ENCODE results near the gene TMCC1. TPM values are rescaled to one million over a fixed set of nuclear protein-coding genes. Genes with fewer than 3 reads are reported as not detected.
A peak's percentile ranks its signal among the peaks of the same experiment; 100 is the strongest.
"Not testable (repeated sequence)": the region's sequence is repeated elsewhere in the genome, so short reads cannot be mapped to it uniquely, and the experiment has no call there.

TMCC1 gene
- total RNA-seq, 1 experiment from 2014 or later: 7.9 TPM

DNA sequence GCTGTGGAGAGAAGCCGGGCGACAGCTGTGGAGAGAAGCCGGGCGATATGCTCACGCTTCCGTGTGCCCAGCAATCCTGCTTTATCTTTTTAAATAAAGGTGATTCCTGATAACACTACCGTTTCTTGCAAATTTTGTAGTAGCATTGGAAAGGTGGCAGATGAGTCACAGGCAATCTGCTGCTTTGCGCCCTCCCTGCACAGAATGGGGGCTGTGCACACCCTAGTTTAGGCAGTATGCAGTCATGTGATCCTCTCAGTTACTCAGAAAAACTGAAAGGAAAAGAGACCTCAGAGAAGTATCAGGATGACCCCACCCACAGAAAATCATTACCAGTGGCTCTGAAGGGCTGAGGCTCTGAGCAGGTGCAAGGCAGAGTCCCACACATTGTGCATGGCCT, 24.9 kb upstream of the TMCC1 start:
- Histone ChIP-seq H3K27ac (no peak overlapping the region), H3K4me1 (replicated peaks) (no peaks in the 10 kb centered on the region), H3K4me3 (no peak overlapping the region), H3K27me3 (replicated peaks) (no peaks in the 10 kb centered on the region; the same call in 1 of the 2 replicates), H3K36me3 (no peaks in the 10 kb centered on the region), H3K9me3 (replicated peaks) (peaks cover 11% of the 10 kb centered on the region)
- no peak for DNase-seq (ENCODE audit: low read depth in 1 of 2, low spot score in 2 of 2)

DNA sequence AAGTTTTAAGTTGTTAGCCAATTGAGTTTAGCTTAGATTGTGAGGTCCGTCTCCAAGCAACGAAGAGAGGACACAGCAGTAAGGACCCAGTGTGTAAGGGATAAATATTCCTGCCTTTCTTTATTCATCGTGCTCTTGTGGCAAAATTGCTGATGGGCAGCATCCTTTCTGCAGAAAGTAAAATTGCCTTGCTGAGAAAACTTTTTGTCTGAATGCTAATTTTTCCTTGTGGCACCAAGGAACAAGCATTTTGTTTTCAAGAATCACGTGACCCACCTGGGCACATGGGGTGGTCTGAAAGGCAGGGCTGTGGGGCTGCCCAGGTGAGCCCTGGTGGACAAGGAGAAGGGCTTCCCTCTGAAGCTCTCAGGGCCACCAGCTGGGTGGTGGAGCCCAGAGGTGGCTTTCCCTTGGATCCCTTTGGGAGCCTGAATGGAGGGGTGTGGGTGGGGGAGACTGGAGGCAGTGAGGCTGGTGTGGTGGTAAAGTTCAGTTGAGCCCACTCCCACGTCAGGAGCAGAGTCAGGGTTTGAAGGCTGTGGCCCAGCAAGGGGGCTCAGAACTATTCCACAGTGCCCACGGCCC, 24.0 kb upstream of the TMCC1 start:
- Histone ChIP-seq H3K27ac (no peak overlapping the region), H3K9me3 (replicated peaks) (peaks cover 11% of the 10 kb centered on the region), H3K36me3 (no peaks in the 10 kb centered on the region), H3K27me3 (replicated peaks) (no peaks in the 10 kb centered on the region; the same call in 1 of the 2 replicates), H3K4me3 (no peak overlapping the region), H3K4me1 (replicated peaks) (no peaks in the 10 kb centered on the region)
- DNase-seq (ENCODE audit: low read depth in 1 of 2, low spot score in 2 of 2): no peak

DNA sequence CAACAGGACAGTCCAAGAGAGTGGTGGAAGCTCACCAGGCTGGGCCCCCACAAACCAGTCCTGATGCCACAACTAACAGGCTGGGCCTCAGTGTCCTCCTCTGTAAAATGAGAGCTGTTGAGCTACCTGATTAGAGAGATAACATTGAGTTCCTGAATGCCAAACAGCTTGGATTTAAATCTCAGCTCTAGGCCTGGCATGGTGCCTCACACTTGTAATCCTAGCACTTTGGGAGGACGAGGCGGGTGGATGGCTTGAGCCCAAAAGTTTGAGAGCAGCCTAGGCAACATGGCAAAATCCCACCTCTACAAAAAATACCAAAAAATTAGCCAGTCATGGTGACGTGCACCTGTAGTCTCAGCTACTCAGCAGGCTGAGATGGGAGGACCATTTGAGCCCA, 20.1 kb upstream of the TMCC1 start:
- H3K27me3 ChIP-seq (replicated peaks): no peaks in the 10 kb centered on the region
- no peak for DNase-seq (ENCODE audit: low read depth in 1 of 2, low spot score in 2 of 2)
- H3K4me1 ChIP-seq (replicated peaks): no peaks in the 10 kb centered on the region
- peaks cover 10% of the 10 kb centered on the region for H3K9me3 ChIP-seq (replicated peaks)
- no peak overlapping the region for H3K27ac ChIP-seq
- no peak overlapping the region for H3K4me3 ChIP-seq
- H3K36me3 ChIP-seq: no peaks in the 10 kb centered on the region

- peaks cover 7% of the 10 kb centered on the region; the same call in 1 of the 2 replicates for H3K9me3 ChIP-seq (replicated peaks)
- no peak overlapping the region for H3K27ac ChIP-seq
- H3K36me3 ChIP-seq: no peaks in the 10 kb centered on the region
- H3K4me1 ChIP-seq (replicated peaks): no peaks in the 10 kb centered on the region
- H3K27me3 ChIP-seq (replicated peaks): no peaks in the 10 kb centered on the region
- DNase-seq (ENCODE audit: low read depth in 1 of 2, low spot score in 2 of 2): no peak
- no peak overlapping the region for H3K4me3 ChIP-seq
Observed at GRCh38 chr3:129911261-129911861, 17.9 kb upstream of the TMCC1 start.

- not testable (repeated sequence) for H3K4me1 ChIP-seq (replicated peaks); H3K27me3 ChIP-seq (replicated peaks); H3K4me3 ChIP-seq; DNase-seq (ENCODE audit: low read depth in 1 of 2, low spot score in 2 of 2); H3K9me3 ChIP-seq (replicated peaks); H3K27ac ChIP-seq; H3K36me3 ChIP-seq
Observed at GRCh38 chr3:129909235-129909634, 15.7 kb upstream of the TMCC1 start.

GRCh38 chr3:129908417-129908816, 14.9 kb upstream of the TMCC1 start:
- Histone ChIP-seq H3K27me3 (replicated peaks) (no peaks in the 10 kb centered on the region), H3K9me3 (replicated peaks) (peaks cover 7% of the 10 kb centered on the region; the same call in 1 of the 2 replicates)
- DNase-seq (ENCODE audit: low read depth in 1 of 2, low spot score in 2 of 2): no peak

GRCh38 chr3:129901272-129901671, 7.8 kb upstream of the TMCC1 start:
- DNase-seq (ENCODE audit: low read depth in 1 of 2, low spot score in 2 of 2); H3K9me3 ChIP-seq (replicated peaks); H3K27me3 ChIP-seq (replicated peaks); H3K4me1 ChIP-seq (replicated peaks); H3K4me3 ChIP-seq; H3K27ac ChIP-seq; H3K36me3 ChIP-seq: not testable (repeated sequence)

More at GRCh38 chr3:129908417-129908816, 14.9 kb upstream of the TMCC1 start:
- Histone ChIP-seq H3K27ac (no peak overlapping the region), H3K36me3 (no peaks in the 10 kb centered on the region), H3K4me3 (no peak overlapping the region), H3K4me1 (replicated peaks) (no peaks in the 10 kb centered on the region)

- H3K36me3 ChIP-seq: peaks cover 6% of the 10 kb centered on the region
- DNase-seq (ENCODE audit: low read depth in 1 of 2, low spot score in 2 of 2): no peak
- no peaks in the 10 kb centered on the region for H3K27me3 ChIP-seq (replicated peaks)
- H3K27ac ChIP-seq: no peak overlapping the region
- no peak overlapping the region for H3K4me3 ChIP-seq
- H3K9me3 ChIP-seq (replicated peaks): no peaks in the 10 kb centered on the region; the same call in 1 of the 2 replicates
- H3K4me1 ChIP-seq (replicated peaks): peaks cover 13% of the 10 kb centered on the region
Observed at GRCh38 chr3:129897026-129897425, 3.5 kb upstream of the TMCC1 start.

DNA sequence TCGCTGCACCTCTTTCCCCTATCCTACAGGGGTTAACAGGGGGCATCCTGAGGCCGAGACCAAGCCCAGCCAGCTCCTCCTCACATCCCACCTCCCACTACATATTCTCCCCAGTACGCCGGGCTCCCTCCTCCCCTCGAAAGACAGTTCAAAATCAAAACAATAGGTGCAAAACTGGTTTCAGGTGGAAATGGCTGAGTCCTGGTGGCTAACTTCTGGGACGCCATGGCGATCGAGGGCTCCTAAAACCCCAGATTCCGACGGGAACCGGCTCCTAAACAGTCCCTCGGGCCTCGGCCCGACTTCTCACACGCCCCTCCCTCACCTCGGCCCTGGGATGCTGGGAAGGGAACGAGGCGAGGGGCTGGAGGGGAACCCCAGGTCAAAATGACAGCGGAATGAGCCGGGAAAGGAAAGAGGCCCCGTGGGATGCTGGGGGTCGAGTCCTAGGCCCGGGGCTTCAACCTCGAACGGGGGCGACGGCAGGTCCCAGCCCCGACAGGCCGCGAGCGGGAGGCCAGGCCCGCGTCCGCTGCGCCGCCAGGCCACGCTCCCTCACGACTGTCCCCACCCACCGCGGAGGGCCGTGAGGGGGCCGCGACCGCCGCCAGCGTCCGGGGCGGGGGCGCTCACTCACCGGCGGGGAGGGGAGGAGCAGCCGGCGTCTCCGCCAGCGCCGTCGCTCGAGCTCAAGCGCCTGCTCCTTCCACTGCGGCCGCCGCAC, 492 bp downstream of the TMCC1 start:
- DNase-seq (ENCODE audit: low read depth in 1 of 2, low spot score in 2 of 2): peak; percentile 59 to 66

DNA sequence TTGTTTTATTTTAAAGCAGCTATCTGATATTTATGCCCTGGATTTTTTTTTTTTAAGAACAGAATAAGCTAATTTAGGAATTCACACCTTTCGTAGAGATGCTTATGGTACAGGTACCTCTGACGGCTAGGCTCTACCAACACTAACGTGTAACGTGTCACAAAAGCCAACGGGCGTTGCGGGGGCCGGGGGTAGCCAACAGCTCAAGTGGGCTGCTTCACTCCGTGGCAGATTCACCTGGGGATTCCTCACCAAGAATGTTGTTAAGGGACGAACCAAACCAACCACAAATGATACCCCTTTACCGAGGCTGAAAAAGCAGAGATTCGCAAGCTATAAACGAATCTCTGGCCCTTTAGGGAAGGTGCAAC, 1.0 kb downstream of the TMCC1 start:
- H3K4me3 ChIP-seq: peak overlapping the region; percentile 94
- peak overlapping the region; percentile 78 for H3K27ac ChIP-seq
- no peak for DNase-seq (ENCODE audit: low read depth in 1 of 2, low spot score in 2 of 2)

More for the DNA sequence above, 492 bp downstream of the TMCC1 start:
- H3K27ac ChIP-seq: peak overlapping the region; percentile 78
- peak overlapping the region; percentile 94 for H3K4me3 ChIP-seq
- no peaks in the 10 kb centered on the region; the same call in 1 of the 2 replicates for H3K9me3 ChIP-seq (replicated peaks)
- peaks cover 6% of the 10 kb centered on the region for H3K36me3 ChIP-seq
- H3K27me3 ChIP-seq (replicated peaks): no peaks in the 10 kb centered on the region
- peaks cover 38% of the 10 kb centered on the region for H3K4me1 ChIP-seq (replicated peaks)

GRCh38 chr3:129890891-129891290, 2.6 kb downstream of the TMCC1 start:
- no peaks in the 10 kb centered on the region for H3K27me3 ChIP-seq (replicated peaks)
- DNase-seq (ENCODE audit: low read depth in 1 of 2, low spot score in 2 of 2): no peak
- H3K9me3 ChIP-seq (replicated peaks): no peaks in the 10 kb centered on the region; the same call in 1 of the 2 replicates
- H3K4me3 ChIP-seq: no peak overlapping the region
- no peak overlapping the region for H3K27ac ChIP-seq
- peaks cover 6% of the 10 kb centered on the region for H3K36me3 ChIP-seq
- peaks cover 42% of the 10 kb centered on the region for H3K4me1 ChIP-seq (replicated peaks)

More for the DNA sequence above, 1.0 kb downstream of the TMCC1 start:
- Histone ChIP-seq H3K9me3 (replicated peaks) (no peaks in the 10 kb centered on the region; the same call in 1 of the 2 replicates), H3K4me1 (replicated peaks) (peaks cover 42% of the 10 kb centered on the region), H3K36me3 (peaks cover 6% of the 10 kb centered on the region), H3K27me3 (replicated peaks) (no peaks in the 10 kb centered on the region)

DNA sequence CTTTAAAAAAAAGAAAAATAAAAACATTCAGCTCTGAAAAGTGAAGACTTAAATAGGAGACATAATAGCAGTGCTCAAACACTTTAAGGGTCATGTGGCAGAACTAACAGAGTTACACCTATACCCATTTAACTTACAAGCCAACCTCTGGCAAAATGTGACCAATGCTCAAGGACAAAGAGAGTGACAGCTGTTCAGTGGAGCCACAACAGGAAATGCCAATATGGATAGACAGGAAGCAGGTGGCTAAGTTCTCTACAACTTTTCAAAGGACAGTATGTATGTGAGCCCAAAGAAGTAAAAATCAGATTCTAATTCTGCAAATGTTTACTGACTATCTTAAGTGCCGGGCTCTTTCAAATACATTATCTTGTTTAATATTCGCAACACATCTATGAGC, 3.4 kb downstream of the TMCC1 start:
- H3K36me3 ChIP-seq: peaks cover 6% of the 10 kb centered on the region
- H3K27ac ChIP-seq: no peak overlapping the region
- no peak overlapping the region for H3K4me3 ChIP-seq
- peaks cover 42% of the 10 kb centered on the region for H3K4me1 ChIP-seq (replicated peaks)
- DNase-seq (ENCODE audit: low read depth in 1 of 2, low spot score in 2 of 2): no peak
- H3K9me3 ChIP-seq (replicated peaks): no peaks in the 10 kb centered on the region; the same call in 1 of the 2 replicates
- H3K27me3 ChIP-seq (replicated peaks): no peaks in the 10 kb centered on the region

GRCh38 chr3:129888771-129889170, 4.7 kb downstream of the TMCC1 start:
- no peaks in the 10 kb centered on the region for H3K27me3 ChIP-seq (replicated peaks)
- peak; percentile 77 to 90 for DNase-seq (ENCODE audit: low read depth in 1 of 2, low spot score in 2 of 2)
- H3K27ac ChIP-seq: no peak overlapping the region

GRCh38 chr3:129881261-129881660, 12.2 kb downstream of the TMCC1 start:
- Histone ChIP-seq H3K4me3 (no peak overlapping the region), H3K27me3 (replicated peaks) (no peaks in the 10 kb centered on the region)

More at GRCh38 chr3:129888771-129889170, 4.7 kb downstream of the TMCC1 start:
- no peaks in the 10 kb centered on the region; the same call in 1 of the 2 replicates for H3K9me3 ChIP-seq (replicated peaks)
- H3K36me3 ChIP-seq: peaks cover 6% of the 10 kb centered on the region
- peaks cover 40% of the 10 kb centered on the region for H3K4me1 ChIP-seq (replicated peaks)
- no peak overlapping the region for H3K4me3 ChIP-seq

More at GRCh38 chr3:129881261-129881660, 12.2 kb downstream of the TMCC1 start:
- Histone ChIP-seq H3K4me1 (replicated peaks) (no peaks in the 10 kb centered on the region), H3K27ac (no peak overlapping the region), H3K9me3 (replicated peaks) (no peaks in the 10 kb centered on the region), H3K36me3 (peaks cover 22% of the 10 kb centered on the region)
- no peak for DNase-seq (ENCODE audit: low read depth in 1 of 2, low spot score in 2 of 2)

Data from SJSA1 (cell line).